ENCODE results near the gene INPP4B.
A peak's percentile ranks its signal among the peaks of the same experiment; 100 is the strongest.

INPP4B gene

DNA sequence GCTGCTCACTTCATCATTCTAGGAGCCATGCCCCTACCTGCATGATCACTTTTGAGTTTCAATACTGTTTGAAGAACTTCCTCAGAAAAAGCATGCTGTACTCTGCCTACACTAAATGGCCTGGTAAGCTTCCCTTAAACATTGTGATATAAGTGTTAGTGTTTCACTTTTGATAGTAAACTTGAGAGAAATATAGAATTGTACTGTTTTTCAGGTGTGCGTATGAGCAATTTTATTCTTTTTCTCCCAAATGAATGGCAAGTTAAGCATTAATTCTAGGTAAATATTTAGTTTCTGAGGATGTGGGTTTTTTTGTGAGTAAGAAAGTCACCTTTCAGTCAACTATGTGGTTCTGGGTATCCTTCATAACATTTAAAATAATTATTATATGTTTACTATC lies 725.2 kb downstream of the INPP4B start:
- TF ChIP-seq JUND (IDR thresholded peaks at IDR 0.05; ENCODE audit: low read depth), result no peak
- DNase-seq (ENCODE audit: low read depth in 1 of 2, low spot score in 1 of 2), result no peak
- in situ Hi-C loops (cut with HindIII; ENCODE audit: low pct_unique_long_range_greater_than_20kb, low sequenced_read_pairs), result no loop called here

DNA sequence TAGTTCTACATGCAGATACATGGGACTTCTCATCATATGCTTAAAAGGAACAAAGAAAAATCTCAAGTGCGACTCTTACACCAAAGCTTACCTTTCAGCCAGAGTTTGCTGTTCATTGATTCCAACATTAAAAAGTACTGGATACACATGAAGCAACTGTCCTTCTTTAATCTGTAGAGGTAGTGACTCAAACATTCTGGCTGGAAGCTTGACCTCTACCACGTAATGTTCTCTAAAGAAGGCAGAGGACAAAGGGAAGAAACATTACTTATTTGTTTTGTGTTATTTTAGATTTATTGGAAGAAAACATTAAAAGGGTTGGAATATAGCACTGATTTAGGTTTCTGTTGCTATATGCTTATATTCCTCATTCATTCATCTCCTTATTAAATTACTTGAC lies 733.6 kb downstream of the INPP4B start:
- no peak for TF ChIP-seq JUND (IDR thresholded peaks at IDR 0.05; ENCODE audit: low read depth)
- in situ Hi-C loops (cut with HindIII; ENCODE audit: low pct_unique_long_range_greater_than_20kb, low sequenced_read_pairs), result no loop called here
- DNase-seq (ENCODE audit: low read depth in 1 of 2, low spot score in 1 of 2), result no peak

DNA sequence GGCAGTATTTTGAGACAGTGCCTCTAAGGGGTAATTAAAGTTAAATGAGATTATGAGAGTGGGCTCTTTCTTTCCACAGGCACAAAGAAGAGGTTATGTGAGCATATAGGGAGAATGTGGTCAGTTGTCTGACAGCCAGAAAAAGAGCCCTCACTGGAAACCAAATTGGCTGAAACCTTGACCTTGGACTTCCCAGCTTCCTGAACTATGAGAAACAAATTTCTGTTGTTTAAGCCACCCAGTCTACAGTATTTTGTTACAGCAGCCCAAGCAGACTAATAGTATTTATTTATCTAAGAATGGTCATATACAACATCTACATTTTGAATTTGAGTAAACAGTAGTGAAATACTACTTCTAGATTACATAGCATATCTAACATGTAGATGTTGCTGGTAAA lies 736.0 kb downstream of the INPP4B start:
- no peak for DNase-seq (ENCODE audit: low read depth in 1 of 2, low spot score in 1 of 2)
- in situ Hi-C loops (cut with HindIII; ENCODE audit: low pct_unique_long_range_greater_than_20kb, low sequenced_read_pairs), result no loop called here
- no peak for TF ChIP-seq JUND (IDR thresholded peaks at IDR 0.05; ENCODE audit: low read depth)

DNA sequence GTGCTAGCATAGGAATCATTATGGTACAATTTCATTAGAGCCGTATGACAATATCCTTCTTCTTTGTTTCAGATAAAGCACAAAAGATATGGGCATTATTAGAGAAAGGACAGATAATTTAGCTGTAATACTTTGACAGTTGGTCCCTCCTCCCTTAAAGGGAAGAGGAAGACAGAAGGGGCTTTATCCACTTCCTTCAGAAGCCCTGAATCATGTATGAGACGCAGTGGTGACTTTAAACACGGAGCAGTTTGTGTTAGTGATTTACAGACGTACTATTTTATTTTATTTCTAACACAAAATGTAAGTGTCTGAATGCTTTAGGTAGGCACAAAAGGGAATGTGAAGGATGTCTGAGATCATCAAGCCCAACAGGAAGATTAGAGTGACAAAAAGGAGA lies 742.1 kb downstream of the INPP4B start:
- in situ Hi-C loops (cut with HindIII; ENCODE audit: low pct_unique_long_range_greater_than_20kb, low sequenced_read_pairs), result no loop called here
- no peak for TF ChIP-seq JUND (IDR thresholded peaks at IDR 0.05; ENCODE audit: low read depth)
- DNase-seq (ENCODE audit: low read depth in 1 of 2, low spot score in 1 of 2), result no peak

DNA sequence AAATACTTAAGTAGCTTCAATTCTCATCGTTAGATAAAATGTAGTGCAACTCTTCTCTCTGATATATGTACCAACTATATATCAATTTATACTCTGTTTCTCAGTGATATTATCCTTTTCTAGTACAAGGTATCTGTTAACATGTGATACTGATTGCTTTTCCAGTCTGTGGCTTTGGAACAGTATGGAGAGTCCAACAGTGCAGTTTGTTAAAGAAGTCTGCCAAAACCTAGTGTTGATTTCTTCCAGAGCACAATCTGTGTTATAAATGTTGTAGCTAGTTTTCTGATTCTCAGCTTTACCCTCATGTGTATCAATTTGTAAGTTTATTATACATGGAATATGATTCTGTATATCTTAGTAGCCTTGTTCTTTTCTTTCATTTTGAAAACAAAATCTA lies 744.7 kb downstream of the INPP4B start:
- in situ Hi-C loops (cut with HindIII; ENCODE audit: low pct_unique_long_range_greater_than_20kb, low sequenced_read_pairs), result no loop called here
- DNase-seq (ENCODE audit: low read depth in 1 of 2, low spot score in 1 of 2), result no peak
- TF ChIP-seq JUND (IDR thresholded peaks at IDR 0.05; ENCODE audit: low read depth), result no peak

DNA sequence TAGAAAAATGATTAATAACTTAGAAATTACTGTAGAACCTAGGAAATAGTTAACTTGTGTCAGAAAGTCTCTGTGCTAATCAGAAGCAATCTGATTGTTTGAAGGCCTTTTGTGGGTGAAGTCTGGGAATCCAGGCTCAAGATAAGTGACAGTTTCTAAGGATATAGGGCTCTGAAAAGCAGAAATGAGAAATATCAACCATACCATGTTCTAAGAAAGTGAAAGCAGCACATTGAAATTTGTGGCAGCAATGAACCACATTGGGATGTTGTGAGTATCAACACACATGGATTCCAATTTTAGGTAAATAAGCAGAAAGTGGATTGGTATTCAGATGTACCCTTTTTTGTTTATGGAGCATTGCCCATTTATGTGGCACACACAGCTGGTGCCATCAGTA lies 745.2 kb downstream of the INPP4B start:
- no peak for DNase-seq (ENCODE audit: low read depth in 1 of 2, low spot score in 1 of 2)
- in situ Hi-C loops (cut with HindIII; ENCODE audit: low pct_unique_long_range_greater_than_20kb, low sequenced_read_pairs), result no loop called here
- no peak for TF ChIP-seq JUND (IDR thresholded peaks at IDR 0.05; ENCODE audit: low read depth)

DNA sequence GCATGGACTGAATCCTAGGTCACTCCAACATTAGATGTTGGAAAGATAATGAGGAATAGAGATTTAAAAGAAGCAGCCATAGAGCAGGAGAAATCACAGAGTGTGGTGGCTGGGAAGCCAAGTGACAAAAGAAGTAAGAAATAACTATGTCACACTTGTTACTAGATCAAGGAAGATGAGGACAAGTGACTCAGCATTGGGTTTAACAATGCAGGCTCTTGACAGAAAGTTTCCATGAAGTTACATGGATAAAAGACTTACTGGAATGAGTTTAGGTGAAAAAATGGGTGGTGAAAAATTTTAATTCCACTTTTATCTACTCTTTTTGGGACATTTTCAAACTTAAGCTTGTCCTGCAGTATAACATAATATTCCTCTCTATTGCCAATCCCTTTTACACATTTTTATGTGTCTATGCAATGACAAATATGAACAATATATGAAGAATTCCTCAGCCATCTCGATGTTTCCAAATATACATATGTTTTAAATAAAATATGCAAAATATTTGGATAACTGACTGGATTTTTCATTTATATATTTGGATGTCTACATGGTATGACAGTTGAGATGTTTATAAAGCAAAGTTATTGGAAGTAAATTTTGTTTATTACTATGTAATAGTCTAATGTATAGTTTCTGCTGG lies 747.1 kb downstream of the INPP4B start:
- DNase-seq (ENCODE audit: low read depth in 1 of 2, low spot score in 1 of 2), result no peak
- no peak for TF ChIP-seq JUND (IDR thresholded peaks at IDR 0.05; ENCODE audit: low read depth)
- in situ Hi-C loops (cut with HindIII; ENCODE audit: low pct_unique_long_range_greater_than_20kb, low sequenced_read_pairs), result no loop called here

DNA sequence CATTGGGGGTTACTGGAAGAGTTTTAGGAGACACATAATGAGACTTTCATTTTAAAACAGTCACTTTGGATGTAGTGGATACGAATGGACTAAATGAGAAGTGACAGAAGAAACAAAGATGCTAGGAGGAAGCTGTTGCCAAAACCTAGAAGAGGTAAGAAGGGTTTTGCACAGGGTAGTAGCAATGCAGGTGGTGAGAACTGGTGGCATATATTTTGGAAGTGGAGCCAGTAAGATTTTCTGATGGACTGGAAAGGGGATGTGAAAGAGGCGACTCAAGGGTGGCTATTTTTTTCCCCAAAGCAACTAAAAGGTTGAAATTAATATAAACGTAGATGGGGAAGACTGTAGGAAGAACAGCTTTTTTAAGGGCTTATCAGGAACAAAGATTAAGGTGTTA lies 747.7 kb downstream of the INPP4B start:
- no peak for TF ChIP-seq JUND (IDR thresholded peaks at IDR 0.05; ENCODE audit: low read depth)
- DNase-seq (ENCODE audit: low read depth in 1 of 2, low spot score in 1 of 2), result no peak
- in situ Hi-C loops (cut with HindIII; ENCODE audit: low pct_unique_long_range_greater_than_20kb, low sequenced_read_pairs), result no loop called here

DNA sequence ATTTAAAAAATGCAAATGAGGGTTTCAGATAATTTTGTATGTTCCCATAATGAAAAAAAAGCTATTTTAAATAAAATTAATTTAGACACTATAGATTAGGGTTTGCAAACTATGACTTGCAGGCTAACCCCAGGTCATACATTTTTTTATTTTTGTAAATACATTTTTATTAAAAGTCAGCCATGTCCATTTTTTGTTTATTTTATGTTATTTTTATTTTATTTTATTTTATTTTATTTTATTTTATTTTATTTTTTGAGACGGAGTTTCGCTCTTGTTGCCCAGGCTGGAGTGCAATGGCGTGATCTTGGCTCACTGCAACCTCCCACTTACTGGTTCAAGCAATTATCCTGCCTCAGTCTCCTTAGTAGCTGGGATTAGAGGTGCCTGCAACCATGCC lies 749.1 kb downstream of the INPP4B start:
- no peak for TF ChIP-seq JUND (IDR thresholded peaks at IDR 0.05; ENCODE audit: low read depth)
- in situ Hi-C loops (cut with HindIII; ENCODE audit: low pct_unique_long_range_greater_than_20kb, low sequenced_read_pairs), result no loop called here
- no peak for DNase-seq (ENCODE audit: low read depth in 1 of 2, low spot score in 1 of 2)

DNA sequence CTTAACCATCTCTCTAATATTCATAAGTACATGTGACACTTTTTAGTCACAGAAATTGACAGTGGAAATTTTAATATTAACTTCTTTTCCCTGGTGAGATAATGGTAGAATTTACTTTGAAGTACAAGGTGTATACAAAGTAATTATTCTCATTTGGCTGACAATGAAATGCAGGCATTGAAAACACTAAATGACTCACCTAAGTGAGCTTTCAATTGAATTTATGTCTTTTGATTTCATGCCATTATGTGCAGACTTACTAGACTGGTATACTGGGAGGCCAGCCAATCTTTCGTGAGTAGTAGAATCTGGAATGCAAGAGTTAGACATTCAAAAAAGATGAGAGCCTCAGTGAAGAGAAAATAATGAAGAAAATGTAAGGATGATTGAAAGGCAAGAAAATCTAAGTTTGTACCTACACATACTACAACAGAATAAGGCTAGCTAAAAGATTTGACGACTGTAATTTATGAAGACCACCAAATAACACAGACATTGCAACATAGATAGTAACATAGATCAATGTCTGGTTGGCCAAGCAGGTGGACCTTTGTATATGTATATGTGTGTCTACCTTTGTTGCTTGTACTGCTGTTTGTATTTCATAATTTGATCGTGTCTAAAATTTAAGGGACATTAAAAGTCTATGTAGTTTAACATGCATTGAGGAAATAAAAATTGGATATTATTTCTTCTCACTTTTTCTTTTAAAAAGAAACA lies 750.1 kb downstream of the INPP4B start:
- in situ Hi-C loops (cut with HindIII; ENCODE audit: low pct_unique_long_range_greater_than_20kb, low sequenced_read_pairs), result no loop called here
- no peak for TF ChIP-seq JUND (IDR thresholded peaks at IDR 0.05; ENCODE audit: low read depth)
- peak; percentile 9 to 81 for DNase-seq (ENCODE audit: low read depth in 1 of 2, low spot score in 1 of 2)

DNA sequence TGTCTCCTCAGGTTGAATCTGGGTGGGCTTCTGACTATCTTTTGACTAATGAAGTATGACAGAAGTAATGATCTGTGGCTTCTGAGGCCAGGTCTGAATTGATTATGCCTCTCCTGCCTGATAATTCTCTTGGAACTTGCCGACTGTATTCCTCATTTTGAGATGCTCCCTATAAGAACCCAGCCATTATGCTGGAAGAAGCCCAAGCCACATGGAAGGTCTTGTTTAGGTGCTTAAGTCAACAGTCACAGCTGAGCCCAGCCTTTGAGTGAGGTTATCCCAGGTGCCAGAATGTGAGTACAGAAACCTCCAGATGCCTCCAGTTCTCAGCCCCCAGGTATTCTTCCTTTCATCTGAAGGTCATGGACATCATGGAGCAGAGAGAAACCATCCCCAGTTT lies 753.2 kb downstream of the INPP4B start:
- TF ChIP-seq JUND (IDR thresholded peaks at IDR 0.05; ENCODE audit: low read depth), result no peak
- no peak for DNase-seq (ENCODE audit: low read depth in 1 of 2, low spot score in 1 of 2)
- in situ Hi-C loops (cut with HindIII; ENCODE audit: low pct_unique_long_range_greater_than_20kb, low sequenced_read_pairs), result no loop called here

DNA sequence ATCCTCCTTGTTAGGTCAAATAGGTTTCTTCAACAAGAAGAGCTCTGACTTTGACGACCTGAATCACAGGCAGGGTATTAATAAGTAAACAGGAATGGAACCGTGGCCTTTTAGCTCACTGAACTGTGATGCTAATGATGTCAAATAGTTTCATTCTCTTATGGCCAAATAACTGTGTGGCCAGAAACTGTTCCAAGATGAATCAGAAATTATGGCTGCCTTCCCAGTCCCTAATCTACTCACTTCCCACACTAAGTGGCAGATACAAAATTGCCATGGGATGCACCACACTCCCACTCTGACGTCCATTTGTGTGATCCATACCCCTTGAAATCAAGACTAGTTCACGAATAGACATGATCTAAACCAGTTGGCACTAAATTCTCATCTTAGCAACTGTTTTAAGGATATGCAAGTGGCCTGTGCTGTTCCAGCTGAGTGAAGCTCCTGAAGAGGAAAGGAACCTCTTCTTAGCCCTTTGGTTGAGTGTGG lies 754.4 kb downstream of the INPP4B start:
- no peak for TF ChIP-seq JUND (IDR thresholded peaks at IDR 0.05; ENCODE audit: low read depth)
- in situ Hi-C loops (cut with HindIII; ENCODE audit: low pct_unique_long_range_greater_than_20kb, low sequenced_read_pairs), result no loop called here
- no peak for DNase-seq (ENCODE audit: low read depth in 1 of 2, low spot score in 1 of 2)

DNA sequence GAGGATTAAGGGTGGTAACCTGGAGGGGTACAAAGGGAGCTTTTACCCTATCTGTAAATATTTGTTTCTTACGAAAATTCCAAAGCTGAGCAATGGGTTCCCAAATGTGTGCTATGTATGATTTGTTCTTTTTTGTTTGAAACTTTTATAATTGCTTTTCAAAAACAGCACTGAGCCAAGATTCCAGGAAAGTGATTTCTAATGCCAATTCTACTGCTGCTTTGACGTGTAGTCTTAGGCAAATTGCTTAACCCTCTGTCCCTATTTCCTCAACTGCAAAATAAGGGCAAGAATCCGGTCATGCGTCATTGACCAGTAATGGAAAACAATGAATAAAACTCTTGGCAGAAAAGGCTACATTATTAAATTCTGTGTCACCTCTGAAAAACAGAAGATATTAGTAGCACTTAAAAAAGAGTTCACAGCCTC lies 755.0 kb downstream of the INPP4B start:
- in situ Hi-C loops (cut with HindIII; ENCODE audit: low pct_unique_long_range_greater_than_20kb, low sequenced_read_pairs), result no loop called here
- TF ChIP-seq JUND (IDR thresholded peaks at IDR 0.05; ENCODE audit: low read depth), result no peak
- no peak for DNase-seq (ENCODE audit: low read depth in 1 of 2, low spot score in 1 of 2)

Data from T47D (cell line).